Measurements from ENCODE around the gene SERTAD1. TPM values are rescaled to one million over a fixed set of nuclear protein-coding genes. Genes with fewer than 3 reads are reported as not detected.

SERTAD1 gene
- total RNA-seq, 1 experiment from 2014 or later: 8.6 TPM

- ChIA-PET CTCF (interaction anchor here (0.6 kb wide), 1 partner anchor 25 kb away, joined by 3 read pairs; no protein-coding TSS in a partner anchor), POLR2A (interaction anchor here (0.7 kb wide), 1 partner anchor 57 kb away, joined by 3 read pairs; no protein-coding TSS in a partner anchor)
- H3K27ac Mint-ChIP-seq (ENCODE audit: unreplicated experiment): no peak overlapping the region
- H3K36me3 Mint-ChIP-seq (ENCODE audit: insufficient read depth, unreplicated experiment): no peaks in the 10 kb centered on the region
- H3K27me3 Mint-ChIP-seq (ENCODE audit: insufficient read depth, unreplicated experiment): no peaks in the 10 kb centered on the region
- TF ChIP-seq, protein P1, sequence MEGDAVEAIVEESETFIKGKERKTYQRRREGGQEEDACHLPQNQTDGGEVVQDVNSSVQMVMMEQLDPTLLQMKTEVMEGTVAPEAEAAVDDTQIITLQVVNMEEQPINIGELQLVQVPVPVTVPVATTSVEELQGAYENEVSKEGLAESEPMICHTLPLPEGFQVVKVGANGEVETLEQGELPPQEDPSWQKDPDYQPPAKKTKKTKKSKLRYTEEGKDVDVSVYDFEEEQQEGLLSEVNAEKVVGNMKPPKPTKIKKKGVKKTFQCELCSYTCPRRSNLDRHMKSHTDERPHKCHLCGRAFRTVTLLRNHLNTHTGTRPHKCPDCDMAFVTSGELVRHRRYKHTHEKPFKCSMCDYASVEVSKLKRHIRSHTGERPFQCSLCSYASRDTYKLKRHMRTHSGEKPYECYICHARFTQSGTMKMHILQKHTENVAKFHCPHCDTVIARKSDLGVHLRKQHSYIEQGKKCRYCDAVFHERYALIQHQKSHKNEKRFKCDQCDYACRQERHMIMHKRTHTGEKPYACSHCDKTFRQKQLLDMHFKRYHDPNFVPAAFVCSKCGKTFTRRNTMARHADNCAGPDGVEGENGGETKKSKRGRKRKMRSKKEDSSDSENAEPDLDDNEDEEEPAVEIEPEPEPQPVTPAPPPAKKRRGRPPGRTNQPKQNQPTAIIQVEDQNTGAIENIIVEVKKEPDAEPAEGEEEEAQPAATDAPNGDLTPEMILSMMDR (IDR thresholded peaks at IDR 0.05; ENCODE audit: insufficient read depth in 1 of 2, low read depth in 1 of 2, low read length in 1 of 2, severe bottlenecking in 1 of 2, unreplicated experiment in 1 of 2): no peak
- peak overlapping the region; percentile 54 for H3K4me3 Mint-ChIP-seq (ENCODE audit: unreplicated experiment)
- no TSS peak for BruUV-seq (replicated peaks)
- Histone ChIP-seq H3K27me3 (replicated peaks; ENCODE audit: control insufficient read depth, insufficient read depth, low read length) (no peaks in the 10 kb centered on the region), H3K9me3 (no peaks in the 10 kb centered on the region), H3K4me1 (peaks cover 5% of the 10 kb centered on the region; the same call in 1 of the 2 replicates), H3K4me3 (ENCODE audit: low read depth, low read length) (peak overlapping the region; percentile 39), H3K36me3 (ENCODE audit: control insufficient read depth, insufficient read depth, low read length) (no peaks in the 10 kb centered on the region)
- no peaks in the 10 kb centered on the region for H3K9me3 Mint-ChIP-seq (ENCODE audit: unreplicated experiment)
- peak; percentile 75 to 86 for DNase-seq
- peaks cover 16% of the 10 kb centered on the region for H3K4me1 Mint-ChIP-seq (ENCODE audit: low read depth, unreplicated experiment)
- intact Hi-C loops (cut with micrococcal nuclease; ENCODE audit: unreplicated experiment): no loop called here
These were observed 27.2 kb downstream of the SERTAD1 start for GRCh38 chr19:40398417-40399131.

DNA sequence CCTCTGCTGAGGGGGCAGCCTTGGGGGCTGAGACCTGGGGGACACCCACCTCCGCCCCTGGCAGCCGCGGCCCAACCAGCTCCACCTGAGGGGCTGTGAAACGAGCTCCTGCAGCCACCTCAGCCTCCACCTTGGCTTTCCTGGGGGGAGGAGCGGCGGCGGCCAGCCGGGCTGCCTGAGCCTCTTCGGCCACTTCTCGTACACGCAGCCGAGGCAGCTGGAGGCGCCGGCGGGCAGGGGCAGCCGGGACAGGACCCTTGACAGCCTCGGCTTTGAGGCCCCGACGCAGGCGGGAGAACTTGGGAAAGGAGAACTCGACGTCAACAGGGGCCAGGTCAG lies 28.3 kb downstream of the SERTAD1 start:
- CTCF ChIA-PET: no interaction called here
- intact Hi-C loops (cut with micrococcal nuclease; ENCODE audit: unreplicated experiment): no loop called here
- H3K4me1 Mint-ChIP-seq (ENCODE audit: low read depth, unreplicated experiment): peaks cover 14% of the 10 kb centered on the region
- no peaks in the 10 kb centered on the region for H3K36me3 ChIP-seq (ENCODE audit: control insufficient read depth, insufficient read depth, low read length)
- TF ChIP-seq, protein P1 (IDR thresholded peaks at IDR 0.05; ENCODE audit: insufficient read depth in 1 of 2, low read depth in 1 of 2, low read length in 1 of 2, severe bottlenecking in 1 of 2, unreplicated experiment in 1 of 2): no peak
- no peaks in the 10 kb centered on the region for H3K9me3 ChIP-seq
- H3K4me3 Mint-ChIP-seq (ENCODE audit: unreplicated experiment): no peak overlapping the region
- POLR2A ChIA-PET: no interaction called here
- no peaks in the 10 kb centered on the region for H3K27me3 ChIP-seq (replicated peaks; ENCODE audit: control insufficient read depth, insufficient read depth, low read length)
- BruUV-seq (replicated peaks): no TSS peak
- DNase-seq: no peak
- no peak overlapping the region for H3K27ac Mint-ChIP-seq (ENCODE audit: unreplicated experiment)
- H3K27me3 Mint-ChIP-seq (ENCODE audit: insufficient read depth, unreplicated experiment): no peaks in the 10 kb centered on the region
- H3K36me3 Mint-ChIP-seq (ENCODE audit: insufficient read depth, unreplicated experiment): no peaks in the 10 kb centered on the region
- H3K9me3 Mint-ChIP-seq (ENCODE audit: unreplicated experiment): no peaks in the 10 kb centered on the region
- no peak overlapping the region for H3K4me3 ChIP-seq (ENCODE audit: low read depth, low read length)
- peaks cover 13% of the 10 kb centered on the region for H3K4me1 ChIP-seq

GRCh38 chr19:40396886-40397567 lies 28.8 kb downstream of the SERTAD1 start:
- CTCF ChIA-PET: interaction anchor here (0.7 to 1.6 kb wide), 2 partner anchors 11 to 24 kb away, joined by 3 to 4 read pairs; no protein-coding TSS in a partner anchor
- intact Hi-C loops (cut with micrococcal nuclease; ENCODE audit: unreplicated experiment): no loop called here
- Histone ChIP-seq H3K9me3 (no peaks in the 10 kb centered on the region), H3K27me3 (replicated peaks; ENCODE audit: control insufficient read depth, insufficient read depth, low read length) (no peaks in the 10 kb centered on the region), H3K36me3 (ENCODE audit: control insufficient read depth, insufficient read depth, low read length) (no peaks in the 10 kb centered on the region), H3K4me3 (ENCODE audit: low read depth, low read length) (no peak overlapping the region), H3K4me1 (peaks cover 15% of the 10 kb centered on the region)
- POLR2A ChIA-PET: no interaction called here
- no peaks in the 10 kb centered on the region for H3K9me3 Mint-ChIP-seq (ENCODE audit: unreplicated experiment)
- no peak overlapping the region for H3K4me3 Mint-ChIP-seq (ENCODE audit: unreplicated experiment)
- H3K27ac Mint-ChIP-seq (ENCODE audit: unreplicated experiment): no peak overlapping the region
- no TSS peak for BruUV-seq (replicated peaks)
- H3K36me3 Mint-ChIP-seq (ENCODE audit: insufficient read depth, unreplicated experiment): no peaks in the 10 kb centered on the region
- no peak for DNase-seq
- TF ChIP-seq, protein P1 (IDR thresholded peaks at IDR 0.05; ENCODE audit: insufficient read depth in 1 of 2, low read depth in 1 of 2, low read length in 1 of 2, severe bottlenecking in 1 of 2, unreplicated experiment in 1 of 2): no peak
- H3K4me1 Mint-ChIP-seq (ENCODE audit: low read depth, unreplicated experiment): peaks cover 19% of the 10 kb centered on the region
- H3K27me3 Mint-ChIP-seq (ENCODE audit: insufficient read depth, unreplicated experiment): no peaks in the 10 kb centered on the region

All from Caco-2 (cell line).